BLaER1 treated with 17β-estradiol and CSF1 and Interleukin-3, amounts not matched to agents 10 nM and 100 nM (cell line): Measurements from ENCODE around the gene CALM1.

Experiments used
- H3K27ac ChIP-seq, 11 experiments: shearing (Covaris generic); formaldehyde crosslinking; 2 replicates each; pipeline ENCODE4 v1.8.1; 2022
- H3K27me3 ChIP-seq, 11 experiments: shearing (Covaris generic); formaldehyde crosslinking; 2 replicates each; pipeline ENCODE4 v1.8.1; 2022
- H3K36me3 ChIP-seq, 11 experiments: shearing (Covaris generic); formaldehyde crosslinking; 2 replicates each; pipeline ENCODE4 v1.8.1; 2022
- H3K4me1 ChIP-seq, 10 experiments: shearing (Covaris generic); formaldehyde crosslinking; 2 replicates each; pipeline ENCODE4 v1.8.1; 2022
- H3K4me2 ChIP-seq, 11 experiments: shearing (Covaris generic); formaldehyde crosslinking; 2 replicates each; pipeline ENCODE4 v1.8.1; 2022
- H3K4me3 ChIP-seq, 10 experiments: shearing (Covaris generic); formaldehyde crosslinking; 2 replicates each; pipeline ENCODE4 v1.8.1; 2022
- H3K9ac ChIP-seq, 11 experiments: shearing (Covaris generic); formaldehyde crosslinking; 2 replicates each; pipeline ENCODE4 v1.8.1; 2022
- H3K9me3 ChIP-seq, 11 experiments: shearing (Covaris generic); formaldehyde crosslinking; replicated peaks in 1 of 11; 2 replicates each; pipeline ENCODE4 v1.8.1; 2022
- H4K20me1 ChIP-seq, 11 experiments: shearing (Covaris generic); formaldehyde crosslinking; 2 replicates each; pipeline ENCODE4 v1.8.1; 2022
- Cebpa-rat ChIP-seq, 11 experiments: shearing (Covaris generic); IDR thresholded peaks; 2 replicates each; pipeline ENCODE4 v1.8.1; 2022

CALM1 gene

DNA sequence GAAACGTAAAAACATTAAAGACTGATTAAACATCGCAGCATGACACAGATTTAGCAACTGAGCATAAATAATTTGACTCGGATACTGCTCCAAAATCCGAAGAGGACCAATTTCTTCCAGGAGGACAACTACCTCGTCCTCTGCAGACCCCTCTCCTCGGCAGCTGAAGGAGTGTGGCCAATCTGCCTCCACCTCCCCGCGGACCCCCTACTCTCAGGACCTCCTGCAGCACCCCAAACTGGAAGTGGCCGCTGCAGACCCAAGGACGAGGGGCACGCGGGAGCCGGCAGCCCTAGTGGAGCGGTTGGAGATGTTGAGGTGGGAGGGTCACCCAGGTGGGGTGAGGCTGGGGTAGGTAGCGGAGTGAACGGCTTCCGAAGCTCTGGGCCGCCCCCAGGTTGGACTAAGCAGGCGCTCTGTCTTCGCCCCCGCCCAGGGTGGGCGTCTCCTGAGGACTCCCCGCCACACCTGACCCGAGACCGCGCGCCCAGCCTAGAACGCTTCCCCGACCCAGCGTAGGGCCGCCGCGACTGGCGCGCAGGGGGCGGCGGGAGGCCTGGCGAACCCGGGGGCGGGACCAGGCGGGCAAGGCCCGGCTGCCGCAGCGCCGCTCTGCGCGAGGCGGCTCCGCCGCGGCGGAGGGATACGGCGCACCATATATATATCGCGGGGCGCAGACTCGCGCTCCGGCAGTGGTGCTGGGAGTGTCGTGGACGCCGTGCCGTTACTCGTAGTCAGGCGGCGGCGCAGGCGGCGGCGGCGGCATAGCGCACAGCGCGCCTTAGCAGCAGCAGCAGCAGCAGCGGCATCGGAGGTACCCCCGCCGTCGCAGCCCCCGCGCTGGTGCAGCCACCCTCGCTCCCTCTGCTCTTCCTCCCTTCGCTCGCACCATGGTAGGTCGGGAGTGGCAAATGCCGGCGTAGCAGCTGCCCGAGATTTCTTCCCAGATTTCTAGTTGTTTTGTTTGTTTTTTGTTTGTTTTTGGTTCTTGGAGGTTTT is at the start of gene CALM1:
TSS of gene CALM1 (plus strand) at position 689 of the 999 bp plus-strand sequence. CDS start at position 891, 202 bp downstream.
- H3K4me2 ChIP-seq, result peak within 1 kb of the TSS; percentile 88 to 100 (median 98)
- H3K27ac ChIP-seq, result peak within 1 kb of the TSS; percentile 82 to 90 (median 85)
- peaks cover 35 to 42% (median 40%) of the 10 kb centered on the region in 11 experiments for H4K20me1 ChIP-seq
- H3K4me3 ChIP-seq, result peak within 1 kb of the TSS; percentile 79 to 100 (median 92)
- peak within 1 kb of the TSS; percentile 86 to 96 (median 91) for H3K9ac ChIP-seq
- H3K9me3 ChIP-seq, result no peaks in the 10 kb centered on the region
- no peak for TF ChIP-seq Cebpa-rat (IDR thresholded peaks at IDR 0.05)
- no peaks in the 10 kb centered on the region for H3K27me3 ChIP-seq
- H3K36me3 ChIP-seq, result peaks cover 15 to 24% (median 18%) of the 10 kb centered on the region in 11 experiments
- H3K4me1 ChIP-seq, result peaks cover 17 to 35% (median 33%) of the 10 kb centered on the region in 10 experiments

- TF ChIP-seq Cebpa-rat (IDR thresholded peaks at IDR 0.05), result no peak
- Histone ChIP-seq H3K27me3 (no peaks in the 10 kb centered on the region), H3K4me3 (no peak overlapping the region), H4K20me1 (no peaks in the 10 kb centered on the region), H3K27ac (no peak overlapping the region), H3K36me3 (no peaks in the 10 kb centered on the region), H3K4me1 (peaks cover 0 to 4% (median 0%) of the 10 kb centered on the region in 10 experiments; a peak in 2 of 20 replicates), H3K9ac (no peak overlapping the region), H3K4me2 (no peak overlapping the region), H3K9me3 (no peaks in the 10 kb centered on the region)
Measured at GRCh38 chr14:90348270-90348669, 48.6 kb upstream of the CALM1 start.

DNA sequence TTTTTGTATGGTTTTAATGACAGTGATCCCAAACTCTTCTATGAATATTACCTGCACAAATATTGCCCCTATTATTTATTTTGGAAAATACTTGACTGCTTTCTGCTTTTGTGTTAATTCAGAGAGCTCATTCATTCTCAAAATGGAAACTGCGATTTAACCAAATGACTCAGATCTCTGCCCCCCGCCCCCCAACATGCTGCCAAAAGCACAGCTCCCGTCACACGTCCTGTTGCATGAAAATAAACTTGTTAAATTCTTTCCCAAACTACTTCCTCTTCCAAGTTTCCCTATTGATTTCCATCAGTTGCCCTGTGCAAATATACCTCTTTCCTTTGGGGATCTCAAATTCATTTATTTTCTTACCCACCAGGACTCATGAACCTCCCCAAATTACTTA is 47.1 kb upstream of the CALM1 start:
- no peak for TF ChIP-seq Cebpa-rat (IDR thresholded peaks at IDR 0.05)

DNA sequence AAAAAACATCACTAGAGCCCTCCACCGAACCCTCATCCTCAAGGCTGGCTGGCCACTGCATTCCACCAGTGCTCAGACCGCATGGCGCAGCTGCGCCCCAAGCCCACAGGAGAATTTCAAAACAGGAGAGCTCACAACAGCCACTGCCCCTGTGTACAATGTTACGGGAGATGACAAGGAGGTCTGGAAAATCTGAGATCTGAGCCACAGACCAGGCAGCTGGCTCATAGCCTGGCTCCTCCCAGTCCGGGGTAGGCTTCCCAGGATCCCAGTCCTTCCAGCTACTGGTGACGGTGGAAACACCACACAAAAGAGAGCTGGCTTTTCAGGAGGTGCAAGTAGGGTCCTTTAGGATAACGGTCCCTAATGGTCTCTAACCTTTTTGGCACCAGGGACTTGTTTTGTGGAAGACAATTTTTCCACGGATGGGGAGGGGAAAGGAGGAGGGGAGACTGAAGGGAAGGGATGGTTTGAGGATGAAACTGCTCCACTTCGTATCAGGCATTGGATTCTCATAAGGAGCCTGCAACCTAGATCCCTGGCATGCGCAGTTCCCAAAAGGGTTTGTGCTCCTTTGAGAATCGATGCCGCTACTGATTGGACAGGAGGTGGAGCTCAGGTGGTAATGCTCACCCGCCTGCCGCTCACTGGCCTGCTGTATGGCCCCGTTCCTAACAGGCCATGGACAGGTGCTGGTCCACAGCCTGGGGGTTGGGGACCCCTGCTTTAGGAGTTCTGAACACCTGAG is 42.1 kb upstream of the CALM1 start:
- Histone ChIP-seq H3K4me1 (peaks cover 0 to 2% (median 0%) of the 10 kb centered on the region in 10 experiments; a peak in 2 of 20 replicates), H3K4me3 (no peak overlapping the region), H3K27me3 (no peaks in the 10 kb centered on the region), H3K9ac (no peak overlapping the region), H3K9me3 (no peaks in the 10 kb centered on the region), H4K20me1 (no peaks in the 10 kb centered on the region), H3K36me3 (no peaks in the 10 kb centered on the region), H3K4me2 (no peak overlapping the region), H3K27ac (no peak overlapping the region)
- no peak for TF ChIP-seq Cebpa-rat (IDR thresholded peaks at IDR 0.05)

More for the DNA sequence above, 47.1 kb upstream of the CALM1 start:
- Histone ChIP-seq H3K36me3 (no peaks in the 10 kb centered on the region), H3K4me3 (no peak overlapping the region), H3K27ac (no peak overlapping the region), H3K4me2 (no peak overlapping the region), H3K9me3 (no peaks in the 10 kb centered on the region), H3K4me1 (peaks cover 0 to 4% (median 0%) of the 10 kb centered on the region in 10 experiments; a peak in 2 of 20 replicates), H3K9ac (no peak overlapping the region), H3K27me3 (no peaks in the 10 kb centered on the region), H4K20me1 (no peaks in the 10 kb centered on the region)

DNA sequence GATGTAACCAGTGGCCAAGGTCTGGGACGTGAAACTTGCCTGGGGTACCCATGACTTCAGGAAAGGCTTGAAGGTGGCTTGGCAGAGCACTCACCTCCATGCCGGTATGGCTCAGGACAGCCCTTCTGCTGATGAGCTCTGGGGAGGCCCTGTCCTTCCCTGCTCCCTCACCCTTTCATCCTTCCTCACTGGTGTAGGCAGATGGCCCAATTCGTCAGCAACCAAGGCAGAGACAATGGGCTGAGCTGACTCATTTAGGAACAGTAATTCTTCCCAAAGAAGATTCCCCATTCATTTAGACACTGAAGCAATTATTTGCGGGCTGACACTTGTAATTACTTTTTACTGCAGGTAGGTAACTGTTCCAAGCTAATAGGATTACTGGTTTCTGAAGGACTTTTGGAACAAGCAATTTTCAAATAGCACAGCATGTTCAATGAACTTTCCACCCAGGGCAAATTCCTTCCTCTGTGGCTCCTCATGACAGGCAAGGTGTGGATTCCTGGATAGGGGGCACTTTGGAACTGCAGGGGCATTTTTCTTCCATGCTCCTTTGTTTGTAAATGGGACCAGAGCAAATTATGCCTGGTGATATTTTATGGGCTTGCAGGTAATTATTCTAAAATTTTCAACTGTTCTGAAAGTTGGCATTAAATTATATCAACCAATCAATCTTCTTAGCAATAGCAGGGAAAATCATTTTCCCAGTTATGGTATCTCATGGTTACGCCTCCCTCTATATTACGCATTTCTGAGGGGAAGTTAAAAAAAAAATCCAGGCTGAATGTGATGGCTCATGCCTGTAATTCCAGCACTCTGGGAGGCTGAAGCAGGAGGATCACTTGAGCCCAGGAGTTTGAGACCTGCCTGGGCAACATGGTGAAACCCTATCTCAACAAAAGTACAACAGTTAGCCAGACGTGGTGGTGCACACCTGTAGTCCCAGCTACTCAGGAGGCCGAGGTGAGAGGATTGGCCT is 41.0 kb upstream of the CALM1 start:
- Histone ChIP-seq H3K36me3 (no peaks in the 10 kb centered on the region), H3K27me3 (no peaks in the 10 kb centered on the region), H3K27ac (no peak overlapping the region), H4K20me1 (no peaks in the 10 kb centered on the region), H3K4me3 (no peak overlapping the region), H3K4me2 (no peak overlapping the region), H3K9ac (no peak overlapping the region), H3K9me3 (no peaks in the 10 kb centered on the region), H3K4me1 (no peaks in the 10 kb centered on the region)
- TF ChIP-seq Cebpa-rat (IDR thresholded peaks at IDR 0.05), result no peak

DNA sequence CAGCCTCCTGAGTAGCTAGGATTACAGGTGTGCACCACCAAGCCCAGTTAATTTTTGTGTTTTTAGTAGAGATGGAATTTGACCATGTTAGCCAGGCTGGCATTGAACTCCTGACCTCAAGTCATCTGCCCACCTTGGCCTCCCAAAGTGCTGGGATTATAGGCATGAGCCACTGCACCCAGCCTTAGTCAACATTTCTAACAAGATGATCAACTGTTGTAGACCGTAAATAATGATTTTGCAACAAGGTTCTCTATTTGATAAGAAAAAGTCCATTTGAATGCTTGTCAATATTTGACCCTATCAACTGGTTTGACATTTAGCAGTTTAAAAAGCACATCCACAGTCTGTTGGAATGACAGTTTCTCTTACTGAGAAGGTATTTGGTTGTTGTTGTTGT is 39.9 kb upstream of the CALM1 start:
- Histone ChIP-seq H3K27me3 (no peaks in the 10 kb centered on the region), H3K4me3 (no peak overlapping the region), H3K9ac (no peak overlapping the region), H4K20me1 (no peaks in the 10 kb centered on the region), H3K4me1 (no peaks in the 10 kb centered on the region), H3K36me3 (no peaks in the 10 kb centered on the region), H3K9me3 (no peaks in the 10 kb centered on the region), H3K4me2 (no peak overlapping the region), H3K27ac (no peak overlapping the region)
- no peak for TF ChIP-seq Cebpa-rat (IDR thresholded peaks at IDR 0.05)

DNA sequence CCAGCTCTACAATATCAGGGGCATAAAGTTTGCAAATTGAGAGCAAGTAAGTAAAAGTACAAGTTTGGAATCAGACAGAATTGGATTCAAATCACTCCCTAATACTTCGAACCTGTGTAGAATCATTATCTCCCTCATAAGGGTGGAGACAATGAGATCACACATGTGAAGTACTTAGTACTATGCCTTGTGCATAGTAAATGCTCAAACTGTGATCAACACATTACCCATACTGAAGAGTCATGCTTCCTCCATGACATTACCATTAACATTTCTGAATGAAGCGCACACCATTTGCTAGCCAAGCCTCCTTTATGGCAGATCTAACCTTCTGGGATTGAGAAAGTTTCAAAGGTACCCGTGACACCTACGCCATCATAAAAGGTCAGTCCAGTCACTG is 38.5 kb upstream of the CALM1 start:
- H3K27ac ChIP-seq, result no peak overlapping the region
- no peak overlapping the region for H3K4me2 ChIP-seq
- no peaks in the 10 kb centered on the region for H3K4me1 ChIP-seq
- H3K4me3 ChIP-seq, result no peak overlapping the region
- TF ChIP-seq Cebpa-rat (IDR thresholded peaks at IDR 0.05), result no peak
- no peaks in the 10 kb centered on the region for H3K27me3 ChIP-seq
- no peaks in the 10 kb centered on the region for H4K20me1 ChIP-seq
- no peaks in the 10 kb centered on the region for H3K36me3 ChIP-seq
- H3K9me3 ChIP-seq, result no peaks in the 10 kb centered on the region
- no peak overlapping the region for H3K9ac ChIP-seq

DNA sequence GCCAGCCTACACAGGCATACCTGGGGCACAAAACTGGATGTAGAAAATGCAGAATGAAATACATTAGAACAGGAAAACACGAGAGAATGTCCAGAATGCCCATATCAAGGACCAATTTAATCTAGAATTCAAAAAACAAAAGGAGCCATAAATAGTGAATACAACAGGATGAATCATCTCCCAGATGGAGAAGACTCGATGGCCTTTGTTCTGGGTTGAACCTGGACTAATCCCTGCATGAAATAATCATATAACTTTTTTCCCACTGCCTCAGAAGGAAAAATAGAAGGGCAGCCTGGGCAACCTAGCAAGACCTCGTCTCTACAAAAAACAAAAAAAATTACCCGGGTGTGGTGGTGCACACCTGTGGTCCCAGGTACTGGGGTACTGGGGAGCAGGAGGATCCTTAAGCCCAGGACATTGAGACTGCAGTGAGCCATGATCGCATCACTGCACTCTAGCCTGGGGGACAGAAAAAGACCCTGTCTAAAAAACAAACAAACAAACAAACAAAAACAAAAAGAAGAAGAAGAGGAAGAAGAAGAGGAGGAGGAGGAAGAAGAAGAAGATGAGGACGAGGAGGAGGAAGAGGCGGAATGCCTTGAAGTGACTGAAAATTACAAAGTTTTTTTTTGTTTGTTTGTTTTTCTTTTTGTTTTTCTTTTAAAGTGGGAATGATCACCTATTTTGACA is 34.8 kb upstream of the CALM1 start:
- H3K27ac ChIP-seq, result no peak overlapping the region
- no peaks in the 10 kb centered on the region for H3K27me3 ChIP-seq
- H3K4me3 ChIP-seq, result no peak overlapping the region
- no peaks in the 10 kb centered on the region for H3K36me3 ChIP-seq
- H3K4me1 ChIP-seq, result peaks cover 0 to 8% (median 0%) of the 10 kb centered on the region in 10 experiments; a peak in 4 of 20 replicates
- no peak overlapping the region for H3K4me2 ChIP-seq
- H3K9me3 ChIP-seq, result no peaks in the 10 kb centered on the region
- no peaks in the 10 kb centered on the region for H4K20me1 ChIP-seq
- H3K9ac ChIP-seq, result no peak overlapping the region
- TF ChIP-seq Cebpa-rat (IDR thresholded peaks at IDR 0.05), result no peak
